H1 (cell line): ENCODE measurements around the gene CD81. TPM values are rescaled to one million over a fixed set of nuclear protein-coding genes. Genes with fewer than 3 reads are reported as not detected.

ENCODE experiments used
- ASH2L ChIP-seq: fragments of 200-600, 300-600 bp; sonication (generic); IDR thresholded peaks from one replicate; pipeline ENCODE4 v1.7.1; 2017; ENCODE audit warnings: low read length
- SAP30 ChIP-seq: fragments of 300-600 bp; sonication (generic); IDR thresholded peaks from 2 replicates; pipeline ENCODE4 v1.7.1; 2012; ENCODE audit warnings: low read length, moderate library complexity, mild to moderate bottlenecking, inconsistent platforms; ENCODE audit not compliant: insufficient read depth, insufficient replicate concordance
- polyA plus RNA-seq, 7 experiments: library from polyadenylated mRNA; depleted of rRNA in 3 of 7; stranded (reverse) in 5 of 7; unstranded in 2 of 7; fragments of >200 nt in 5 of 7; fragments of 200-250 nt in 2 of 7; gene quantifications; 1 replicate in 5 of 7; 2 replicates in 1 of 7; 4 replicates in 1 of 7; pipeline versions ENCODE4 v1.2.1 to v1.2.3, GENCODE V29; 2011 to 2013; ENCODE audit warnings: missing spikeins in 2 of 7, mixed read lengths in 2 of 7
- total RNA-seq: library from RNA; stranded (reverse); fragmentation: NEBNext Ultra II Directional; extraction: Animal tissue kit (Norgen Biotek cat#: 25700); gene quantifications from 2 replicates; pipeline ENCODE4 v1.2.1, GENCODE V29; 2021
- TF ChIP-seq, protein P1 (sequence below): fragments of 300-600 bp; sonication (generic); IDR thresholded peaks from 2 replicates; pipeline ENCODE4 v1.7.1; 2012; ENCODE audit warnings: low read length, moderate library complexity, mild to moderate bottlenecking, inconsistent platforms; ENCODE audit not compliant: insufficient replicate concordance

CD81 gene
- total and polyA plus RNA-seq, 2 of the 8 experiments (the other 6 are each of a cell fraction or from before 2014, with no cell fraction given), result 238 to 309 TPM

DNA sequence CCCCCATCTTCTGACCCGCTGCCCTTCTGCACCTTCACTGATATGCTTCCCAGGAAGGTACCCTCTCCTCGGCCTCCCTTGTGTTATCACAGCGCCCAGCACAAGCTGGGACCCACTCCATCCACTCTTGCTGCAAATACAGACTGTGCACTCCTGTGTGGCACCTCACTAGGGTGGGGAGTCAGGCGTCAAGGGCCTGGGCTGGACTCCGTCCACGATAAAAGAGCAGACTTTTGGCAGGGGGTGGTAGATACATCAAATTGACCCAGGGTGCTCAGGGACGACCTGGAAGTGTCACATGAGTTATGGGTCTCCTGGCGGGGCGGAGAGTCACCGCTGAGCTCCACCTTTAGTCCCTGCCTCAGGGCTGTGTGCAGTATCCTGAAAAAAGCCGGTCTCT, 66.3 kb downstream of the CD81 start (continued):
- TF ChIP-seq, protein P1, sequence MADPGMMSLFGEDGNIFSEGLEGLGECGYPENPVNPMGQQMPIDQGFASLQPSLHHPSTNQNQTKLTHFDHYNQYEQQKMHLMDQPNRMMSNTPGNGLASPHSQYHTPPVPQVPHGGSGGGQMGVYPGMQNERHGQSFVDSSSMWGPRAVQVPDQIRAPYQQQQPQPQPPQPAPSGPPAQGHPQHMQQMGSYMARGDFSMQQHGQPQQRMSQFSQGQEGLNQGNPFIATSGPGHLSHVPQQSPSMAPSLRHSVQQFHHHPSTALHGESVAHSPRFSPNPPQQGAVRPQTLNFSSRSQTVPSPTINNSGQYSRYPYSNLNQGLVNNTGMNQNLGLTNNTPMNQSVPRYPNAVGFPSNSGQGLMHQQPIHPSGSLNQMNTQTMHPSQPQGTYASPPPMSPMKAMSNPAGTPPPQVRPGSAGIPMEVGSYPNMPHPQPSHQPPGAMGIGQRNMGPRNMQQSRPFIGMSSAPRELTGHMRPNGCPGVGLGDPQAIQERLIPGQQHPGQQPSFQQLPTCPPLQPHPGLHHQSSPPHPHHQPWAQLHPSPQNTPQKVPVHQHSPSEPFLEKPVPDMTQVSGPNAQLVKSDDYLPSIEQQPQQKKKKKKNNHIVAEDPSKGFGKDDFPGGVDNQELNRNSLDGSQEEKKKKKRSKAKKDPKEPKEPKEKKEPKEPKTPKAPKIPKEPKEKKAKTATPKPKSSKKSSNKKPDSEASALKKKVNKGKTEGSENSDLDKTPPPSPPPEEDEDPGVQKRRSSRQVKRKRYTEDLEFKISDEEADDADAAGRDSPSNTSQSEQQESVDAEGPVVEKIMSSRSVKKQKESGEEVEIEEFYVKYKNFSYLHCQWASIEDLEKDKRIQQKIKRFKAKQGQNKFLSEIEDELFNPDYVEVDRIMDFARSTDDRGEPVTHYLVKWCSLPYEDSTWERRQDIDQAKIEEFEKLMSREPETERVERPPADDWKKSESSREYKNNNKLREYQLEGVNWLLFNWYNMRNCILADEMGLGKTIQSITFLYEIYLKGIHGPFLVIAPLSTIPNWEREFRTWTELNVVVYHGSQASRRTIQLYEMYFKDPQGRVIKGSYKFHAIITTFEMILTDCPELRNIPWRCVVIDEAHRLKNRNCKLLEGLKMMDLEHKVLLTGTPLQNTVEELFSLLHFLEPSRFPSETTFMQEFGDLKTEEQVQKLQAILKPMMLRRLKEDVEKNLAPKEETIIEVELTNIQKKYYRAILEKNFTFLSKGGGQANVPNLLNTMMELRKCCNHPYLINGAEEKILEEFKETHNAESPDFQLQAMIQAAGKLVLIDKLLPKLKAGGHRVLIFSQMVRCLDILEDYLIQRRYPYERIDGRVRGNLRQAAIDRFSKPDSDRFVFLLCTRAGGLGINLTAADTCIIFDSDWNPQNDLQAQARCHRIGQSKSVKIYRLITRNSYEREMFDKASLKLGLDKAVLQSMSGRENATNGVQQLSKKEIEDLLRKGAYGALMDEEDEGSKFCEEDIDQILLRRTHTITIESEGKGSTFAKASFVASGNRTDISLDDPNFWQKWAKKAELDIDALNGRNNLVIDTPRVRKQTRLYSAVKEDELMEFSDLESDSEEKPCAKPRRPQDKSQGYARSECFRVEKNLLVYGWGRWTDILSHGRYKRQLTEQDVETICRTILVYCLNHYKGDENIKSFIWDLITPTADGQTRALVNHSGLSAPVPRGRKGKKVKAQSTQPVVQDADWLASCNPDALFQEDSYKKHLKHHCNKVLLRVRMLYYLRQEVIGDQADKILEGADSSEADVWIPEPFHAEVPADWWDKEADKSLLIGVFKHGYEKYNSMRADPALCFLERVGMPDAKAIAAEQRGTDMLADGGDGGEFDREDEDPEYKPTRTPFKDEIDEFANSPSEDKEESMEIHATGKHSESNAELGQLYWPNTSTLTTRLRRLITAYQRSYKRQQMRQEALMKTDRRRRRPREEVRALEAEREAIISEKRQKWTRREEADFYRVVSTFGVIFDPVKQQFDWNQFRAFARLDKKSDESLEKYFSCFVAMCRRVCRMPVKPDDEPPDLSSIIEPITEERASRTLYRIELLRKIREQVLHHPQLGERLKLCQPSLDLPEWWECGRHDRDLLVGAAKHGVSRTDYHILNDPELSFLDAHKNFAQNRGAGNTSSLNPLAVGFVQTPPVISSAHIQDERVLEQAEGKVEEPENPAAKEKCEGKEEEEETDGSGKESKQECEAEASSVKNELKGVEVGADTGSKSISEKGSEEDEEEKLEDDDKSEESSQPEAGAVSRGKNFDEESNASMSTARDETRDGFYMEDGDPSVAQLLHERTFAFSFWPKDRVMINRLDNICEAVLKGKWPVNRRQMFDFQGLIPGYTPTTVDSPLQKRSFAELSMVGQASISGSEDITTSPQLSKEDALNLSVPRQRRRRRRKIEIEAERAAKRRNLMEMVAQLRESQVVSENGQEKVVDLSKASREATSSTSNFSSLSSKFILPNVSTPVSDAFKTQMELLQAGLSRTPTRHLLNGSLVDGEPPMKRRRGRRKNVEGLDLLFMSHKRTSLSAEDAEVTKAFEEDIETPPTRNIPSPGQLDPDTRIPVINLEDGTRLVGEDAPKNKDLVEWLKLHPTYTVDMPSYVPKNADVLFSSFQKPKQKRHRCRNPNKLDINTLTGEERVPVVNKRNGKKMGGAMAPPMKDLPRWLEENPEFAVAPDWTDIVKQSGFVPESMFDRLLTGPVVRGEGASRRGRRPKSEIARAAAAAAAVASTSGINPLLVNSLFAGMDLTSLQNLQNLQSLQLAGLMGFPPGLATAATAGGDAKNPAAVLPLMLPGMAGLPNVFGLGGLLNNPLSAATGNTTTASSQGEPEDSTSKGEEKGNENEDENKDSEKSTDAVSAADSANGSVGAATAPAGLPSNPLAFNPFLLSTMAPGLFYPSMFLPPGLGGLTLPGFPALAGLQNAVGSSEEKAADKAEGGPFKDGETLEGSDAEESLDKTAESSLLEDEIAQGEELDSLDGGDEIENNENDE, result no peak
- TF ChIP-seq SAP30, result no peak
- no peak for TF ChIP-seq ASH2L
